Measurements from ENCODE around the gene TMEM72. TPM values are rescaled to one million over a fixed set of nuclear protein-coding genes. Genes with fewer than 3 reads are reported as not detected.
A peak's percentile ranks its signal among the peaks of the same experiment; 100 is the strongest.
"Not testable (repeated sequence)": the region's sequence is repeated elsewhere in the genome, so short reads cannot be mapped to it uniquely, and the experiment has no call there.

Gene TMEM72
- total and polyA plus RNA-seq, 7 donors, result 0.33 to 11.8 (median 4.1) TPM; not detected in 3

DNA sequence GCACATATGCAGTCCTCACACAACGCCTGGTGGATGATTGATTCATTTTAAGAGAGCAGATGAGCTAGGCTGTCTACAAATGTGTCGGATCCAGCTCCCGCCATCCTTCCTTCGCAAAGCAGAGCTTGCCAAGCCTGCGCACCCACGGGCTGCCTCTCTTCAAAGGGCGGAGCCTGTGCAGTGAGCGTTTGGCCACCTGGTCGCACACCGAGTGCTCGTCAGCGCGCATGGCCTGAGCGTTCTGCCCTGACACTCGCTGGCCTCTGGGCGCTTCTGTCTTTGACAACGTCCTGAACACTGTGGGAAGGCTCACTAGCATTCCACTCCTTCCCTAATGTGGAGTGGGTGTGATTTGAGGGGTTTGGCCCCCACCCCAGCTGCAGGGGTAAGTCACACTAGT is 47.1 kb upstream of the TMEM72 start:
- Histone ChIP-seq H3K27me3 (peaks cover 0 to 10% (median 0%) of the 10 kb centered on the region in 3 donors), H3K36me3 (no peaks in the 10 kb centered on the region), H3K4me3 (peak overlapping the region in 2 of 4 donors; percentile 38 to 52), H3K9me3 (no peaks in the 10 kb centered on the region), H3K27ac (peak overlapping the region; percentile 40 to 74 (median 60)), H3K4me1 (peaks cover 0 to 16% (median 12%) of the 10 kb centered on the region in 4 donors)
- TF ChIP-seq POLR2AphosphoS5 (IDR thresholded peaks at IDR 0.05) (no peak), POLR2A (IDR thresholded peaks at IDR 0.05) (no peak), EP300 (IDR thresholded peaks at IDR 0.05) (no peak)
- TF ChIP-seq, protein P1, sequence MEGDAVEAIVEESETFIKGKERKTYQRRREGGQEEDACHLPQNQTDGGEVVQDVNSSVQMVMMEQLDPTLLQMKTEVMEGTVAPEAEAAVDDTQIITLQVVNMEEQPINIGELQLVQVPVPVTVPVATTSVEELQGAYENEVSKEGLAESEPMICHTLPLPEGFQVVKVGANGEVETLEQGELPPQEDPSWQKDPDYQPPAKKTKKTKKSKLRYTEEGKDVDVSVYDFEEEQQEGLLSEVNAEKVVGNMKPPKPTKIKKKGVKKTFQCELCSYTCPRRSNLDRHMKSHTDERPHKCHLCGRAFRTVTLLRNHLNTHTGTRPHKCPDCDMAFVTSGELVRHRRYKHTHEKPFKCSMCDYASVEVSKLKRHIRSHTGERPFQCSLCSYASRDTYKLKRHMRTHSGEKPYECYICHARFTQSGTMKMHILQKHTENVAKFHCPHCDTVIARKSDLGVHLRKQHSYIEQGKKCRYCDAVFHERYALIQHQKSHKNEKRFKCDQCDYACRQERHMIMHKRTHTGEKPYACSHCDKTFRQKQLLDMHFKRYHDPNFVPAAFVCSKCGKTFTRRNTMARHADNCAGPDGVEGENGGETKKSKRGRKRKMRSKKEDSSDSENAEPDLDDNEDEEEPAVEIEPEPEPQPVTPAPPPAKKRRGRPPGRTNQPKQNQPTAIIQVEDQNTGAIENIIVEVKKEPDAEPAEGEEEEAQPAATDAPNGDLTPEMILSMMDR (IDR thresholded peaks at IDR 0.05), result no peak
- 52 to 54% methylated on average over 17 of the region's 17 CpGs for WGBS, 2 donors
- intact Hi-C loops (cut with DNase I), result loop anchor here (2.0 to 10.0 kb wide), 4 partner anchors 15 to 1191 kb away; no protein-coding TSS in a partner anchor
- no peak for DNase-seq

DNA sequence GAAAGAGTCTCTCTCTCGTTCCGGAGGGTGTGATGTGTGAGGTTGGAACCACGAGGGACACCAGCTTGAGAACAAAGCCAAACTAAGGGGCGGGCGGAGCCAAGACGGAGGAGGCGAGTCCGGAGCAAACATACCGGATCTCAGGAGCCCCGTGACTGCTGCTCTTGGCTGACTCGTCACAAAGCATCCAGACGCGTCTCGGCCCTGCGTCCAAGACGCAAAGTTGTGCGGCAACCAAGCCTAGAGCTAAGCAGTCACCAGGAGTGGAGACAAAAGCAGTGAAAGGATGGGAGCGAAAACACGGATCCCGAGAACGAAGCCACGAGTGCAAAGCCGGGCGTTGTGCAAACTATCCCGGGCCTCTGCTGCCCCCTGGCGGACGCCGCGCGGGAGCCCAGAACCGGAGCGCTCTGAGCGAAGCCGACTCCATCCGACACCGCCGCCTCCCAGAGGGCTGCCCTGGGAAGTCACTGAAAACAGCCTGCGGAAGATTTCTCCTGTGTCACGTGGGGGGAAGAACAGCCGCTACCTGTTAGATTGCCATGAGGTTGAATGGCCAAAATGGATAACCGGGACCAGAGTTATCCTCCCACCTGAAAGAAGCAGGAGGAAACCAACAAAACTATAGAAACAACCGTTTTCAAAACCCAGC is 46.4 kb upstream of the TMEM72 start:
- peak overlapping the region; percentile 40 to 74 (median 60) for H3K27ac ChIP-seq
- peaks cover 0 to 10% (median 0%) of the 10 kb centered on the region in 3 donors for H3K27me3 ChIP-seq
- DNase-seq, result peak; percentile 94
- H3K9me3 ChIP-seq, result no peaks in the 10 kb centered on the region
- H3K36me3 ChIP-seq, result no peaks in the 10 kb centered on the region
- H3K4me1 ChIP-seq, result peaks cover 0 to 16% (median 12%) of the 10 kb centered on the region in 4 donors
- intact Hi-C loops (cut with DNase I), result loop anchor here (2.0 to 10.0 kb wide), 4 partner anchors 14 to 1192 kb away; no protein-coding TSS in a partner anchor
- TF ChIP-seq EP300 (IDR thresholded peaks at IDR 0.05) (no peak), POLR2AphosphoS5 (IDR thresholded peaks at IDR 0.05) (peak in 1 of 4 donors; percentile 23)
- TF ChIP-seq, protein P1 (IDR thresholded peaks at IDR 0.05), result peak; percentile 92 to 98 (median 94)
- WGBS, 2 donors, result 1% methylated on average over 42 of the region's 42 CpGs
- peak overlapping the region; percentile 29 to 53 (median 45) for H3K4me3 ChIP-seq

DNA sequence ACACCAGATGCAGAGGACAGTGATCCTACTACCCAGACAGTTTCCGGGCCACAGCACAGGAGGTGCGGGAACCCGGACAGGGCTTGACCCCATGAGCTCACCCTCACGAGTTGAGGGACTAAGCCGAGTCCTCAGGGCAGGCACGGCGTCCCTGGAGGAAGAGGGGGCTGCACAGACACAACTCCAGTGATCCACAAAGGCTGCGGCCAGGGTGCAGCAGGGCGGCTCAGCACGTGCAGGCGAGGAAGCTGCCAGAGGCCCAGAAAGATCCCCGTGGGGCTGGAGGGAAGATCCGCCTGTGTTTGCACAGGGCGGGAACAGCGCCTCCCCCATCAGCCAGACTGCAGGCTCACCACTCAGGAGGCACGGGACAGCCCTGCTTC is 45.9 kb upstream of the TMEM72 start:
- DNase-seq, result peak; percentile 78
- peak overlapping the region in 1 of 4 donors; percentile 53 for H3K4me3 ChIP-seq
- TF ChIP-seq POLR2A (IDR thresholded peaks at IDR 0.05) (no peak), POLR2AphosphoS5 (IDR thresholded peaks at IDR 0.05) (no peak), EP300 (IDR thresholded peaks at IDR 0.05) (no peak)
- TF ChIP-seq, protein P1 (IDR thresholded peaks at IDR 0.05), result no peak
- WGBS, 2 donors, result 46 to 57% methylated on average over 16 of the region's 16 CpGs
- H3K27me3 ChIP-seq, result peaks cover 0 to 10% (median 0%) of the 10 kb centered on the region in 3 donors
- intact Hi-C loops (cut with DNase I), result loop anchor here (2.0 to 10.0 kb wide), 4 partner anchors 14 to 1192 kb away; no protein-coding TSS in a partner anchor
- H3K27ac ChIP-seq, result peak overlapping the region in 3 of 4 donors; percentile 57 to 74 (median 62)
- H3K9me3 ChIP-seq, result no peaks in the 10 kb centered on the region
- H3K36me3 ChIP-seq, result no peaks in the 10 kb centered on the region
- H3K4me1 ChIP-seq, result peaks cover 0 to 16% (median 12%) of the 10 kb centered on the region in 4 donors

DNA sequence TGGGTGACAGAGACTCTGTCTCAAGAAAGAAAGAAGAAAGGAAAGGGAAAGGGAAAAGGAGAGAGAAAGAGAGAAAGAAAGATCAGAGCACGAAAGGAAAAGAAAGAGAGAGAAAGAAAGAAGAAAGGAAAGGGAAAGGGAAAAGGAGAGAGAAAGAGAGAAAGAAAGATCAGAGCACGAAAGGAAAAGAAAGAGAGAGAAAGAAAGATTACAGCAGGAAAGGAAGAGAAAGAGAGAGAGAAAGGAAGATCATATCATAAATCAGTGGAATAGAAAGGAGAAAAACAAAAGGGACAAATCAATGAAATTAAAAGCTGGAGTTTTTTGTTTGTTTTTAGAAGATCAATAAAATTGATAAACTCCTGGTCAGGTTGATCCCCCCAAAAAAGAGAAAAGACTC is 44.8 kb upstream of the TMEM72 start:
- not testable (repeated sequence) for H3K36me3 ChIP-seq, H3K27ac ChIP-seq, H3K4me3 ChIP-seq, DNase-seq, H3K9me3 ChIP-seq
- intact Hi-C loops (cut with DNase I), result loop anchor here (10.0 kb wide), 1 partner anchor 562 kb away; no protein-coding TSS in a partner anchor
- H3K27me3 ChIP-seq, result peaks cover 0 to 10% (median 0%) of the 10 kb centered on the region in 3 donors
- 91 to 96% methylated on average over 2 of the region's 2 CpGs for WGBS, 2 donors
- H3K4me1 ChIP-seq, result peaks cover 0 to 16% (median 12%) of the 10 kb centered on the region in 4 donors

DNA sequence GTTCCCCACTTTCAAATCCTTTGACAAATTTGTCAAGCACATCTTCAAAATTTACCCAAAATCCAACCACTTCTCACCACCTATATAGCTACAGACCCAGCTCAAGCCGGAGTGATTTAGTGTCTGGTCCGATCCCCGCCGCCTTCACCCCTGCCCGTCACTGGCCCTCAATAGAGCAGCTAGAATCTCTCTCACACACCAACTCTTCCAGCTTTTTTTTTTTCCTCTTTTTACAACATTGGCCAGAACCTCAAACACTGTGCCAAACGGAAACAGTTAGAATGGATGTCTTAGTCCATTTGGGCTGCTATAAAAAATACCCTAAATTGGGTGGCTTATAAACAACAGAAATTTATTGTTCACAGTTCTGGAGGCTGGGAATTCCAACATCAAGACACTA is 41.1 kb upstream of the TMEM72 start:
- intact Hi-C loops (cut with DNase I), result no loop called here
- TF ChIP-seq POLR2AphosphoS5 (IDR thresholded peaks at IDR 0.05) (no peak), EP300 (IDR thresholded peaks at IDR 0.05) (no peak), POLR2A (IDR thresholded peaks at IDR 0.05) (no peak)
- TF ChIP-seq, protein P1 (IDR thresholded peaks at IDR 0.05), result no peak
- no peak overlapping the region for H3K27ac ChIP-seq
- no peaks in the 10 kb centered on the region for H3K36me3 ChIP-seq
- 89 to 91% methylated on average over 6 of the region's 6 CpGs for WGBS, 2 donors
- H3K27me3 ChIP-seq, result peaks cover 0 to 10% (median 0%) of the 10 kb centered on the region in 3 donors
- H3K9me3 ChIP-seq, result no peaks in the 10 kb centered on the region
- no peak overlapping the region for H3K4me3 ChIP-seq
- peaks cover 0 to 6% (median 4%) of the 10 kb centered on the region in 4 donors for H3K4me1 ChIP-seq
- no peak for DNase-seq

Measured in sigmoid colon (tissue), 7 donors.